Kidney epithelial cell (primary cell): ENCODE results near the gene PPM1L. TPM values are rescaled to one million over a fixed set of nuclear protein-coding genes. Genes with fewer than 3 reads are reported as not detected.
A peak's percentile ranks its signal among the peaks of the same experiment; 100 is the strongest.

Experiments used
- DNase-seq: peaks from one replicate; pipeline ENCODE4 v3.0.0-alpha.2; 2010; ENCODE audit warnings: low read depth
- H3K27me3 ChIP-seq: 2 replicates; pipeline ENCODE4 v1.6.0; 2011; ENCODE audit warnings: low read length; ENCODE audit not compliant: control insufficient read depth, insufficient read depth
- H3K36me3 ChIP-seq: 2 replicates; pipeline ENCODE4 v1.5.1; 2011; ENCODE audit warnings: low read length; ENCODE audit not compliant: control insufficient read depth, insufficient read depth
- H3K4me3 ChIP-seq: 2 replicates; pipeline ENCODE4 v1.5.1; 2011; ENCODE audit warnings: low read depth, mild to moderate bottlenecking, control low read depth, low read length
- CTCF ChIP-seq: IDR thresholded peaks from 2 replicates; pipeline ENCODE4 v1.5.1; 2011; ENCODE audit warnings: mild to moderate bottlenecking, moderate library complexity, low read length, control low read depth, inconsistent platforms; ENCODE audit not compliant: insufficient read depth, poor library complexity, severe bottlenecking
- total RNA-seq: library from RNA; depleted of rRNA; stranded (reverse); fragments of >200 nt; gene quantifications from 2 replicates; pipeline ENCODE4 v1.2.3, GENCODE V29; 2015

Gene PPM1L
- total RNA-seq, 1 donor from 2014 or later, result 11.1 TPM

- Histone ChIP-seq H3K36me3 (no peaks in the 10 kb centered on the region), H3K4me3 (peak overlapping the region; percentile 54), H3K27me3 (peaks cover 11% of the 10 kb centered on the region)
- TF ChIP-seq CTCF, result no peak
- DNase-seq, result peak; percentile 68
Observed at GRCh38 chr3:160754855-160755747, 930 bp upstream of the PPM1L start.

GRCh38 chr3:160757233-160758106, 1.4 kb downstream of the PPM1L start:
- Histone ChIP-seq H3K27me3 (peaks cover 11% of the 10 kb centered on the region), H3K4me3 (peak overlapping the region; percentile 16), H3K36me3 (no peaks in the 10 kb centered on the region)
- no peak for DNase-seq
- no peak for TF ChIP-seq CTCF

- Histone ChIP-seq H3K36me3 (no peaks in the 10 kb centered on the region), H3K27me3 (peaks cover 11% of the 10 kb centered on the region), H3K4me3 (no peak overlapping the region)
- no peak for TF ChIP-seq CTCF
- DNase-seq, result no peak
Observed at GRCh38 chr3:160758929-160759577, 3.0 kb downstream of the PPM1L start.

- Histone ChIP-seq H3K36me3 (no peaks in the 10 kb centered on the region), H3K4me3 (no peak overlapping the region), H3K27me3 (no peaks in the 10 kb centered on the region)
- TF ChIP-seq CTCF, result no peak
- no peak for DNase-seq
Observed at GRCh38 chr3:160763073-160763472, 7.0 kb downstream of the PPM1L start.

GRCh38 chr3:160765211-160765610, 9.2 kb downstream of the PPM1L start:
- Histone ChIP-seq H3K27me3 (no peaks in the 10 kb centered on the region), H3K36me3 (no peaks in the 10 kb centered on the region), H3K4me3 (no peak overlapping the region)
- DNase-seq, result no peak
- TF ChIP-seq CTCF, result no peak
